H1 (cell line): ENCODE data around the gene FHAD1. TPM values are rescaled to one million over a fixed set of nuclear protein-coding genes. Genes with fewer than 3 reads are reported as not detected.
A peak's percentile ranks its signal among the peaks of the same experiment; 100 is the strongest.

ENCODE experiments used
- CBX5 ChIP-seq: fragments of 300-800, 300-1000 bp; sonication (generic); IDR thresholded peaks from 2 replicates; pipeline ENCODE4 v1.7.1; 2016; ENCODE audit warnings: antibody characterized with exemption, low read length, low read depth
- CHD2 ChIP-seq: IDR thresholded peaks from 2 replicates; pipeline ENCODE4 v1.6.1; 2012; ENCODE audit warnings: low read length, improper control_type of control experiment
- CHD7 ChIP-seq: fragments of 300-600 bp; sonication (generic); IDR thresholded peaks from 2 replicates; pipeline ENCODE4 v1.7.1; 2012; ENCODE audit warnings: low read length, moderate library complexity, mild to moderate bottlenecking, inconsistent platforms; ENCODE audit not compliant: insufficient replicate concordance
- GABPA ChIP-seq: IDR thresholded peaks from 2 replicates; pipeline ENCODE4 v1.6.1; 2011; ENCODE audit warnings: mild to moderate bottlenecking, low read length, moderate library complexity, borderline replicate concordance; ENCODE audit not compliant: insufficient read depth
- JUND ChIP-seq: IDR thresholded peaks from 2 replicates; pipeline ENCODE4 v1.6.1; 2011; ENCODE audit warnings: mild to moderate bottlenecking, improper control_type of control experiment, low read length
- NRF1 ChIP-seq: IDR thresholded peaks from 2 replicates; pipeline ENCODE4 v1.6.1; 2011; ENCODE audit warnings: mild to moderate bottlenecking, low read depth, low read length, improper control_type of control experiment
- POU5F1 ChIP-seq: IDR thresholded peaks from 2 replicates; pipeline ENCODE4 v1.6.1; 2011; ENCODE audit warnings: low read depth, mild to moderate bottlenecking, low read length, moderate library complexity
- RAD21 ChIP-seq, 2 experiments: IDR thresholded peaks in 1 of 2; conservative IDR thresholded peaks in 1 of 2; 2 replicates each; pipeline ENCODE4 v1.6.1; 2011; ENCODE audit warnings: low read depth in 2 of 2, low read length in 2 of 2, improper control_type of control experiment in 1 of 2, inconsistent platforms in 1 of 2, mild to moderate bottlenecking in 1 of 2, moderate library complexity in 1 of 2
- SAP30 ChIP-seq: fragments of 300-600 bp; sonication (generic); IDR thresholded peaks from 2 replicates; pipeline ENCODE4 v1.7.1; 2012; ENCODE audit warnings: low read length, moderate library complexity, mild to moderate bottlenecking, inconsistent platforms; ENCODE audit not compliant: insufficient read depth, insufficient replicate concordance
- SRF ChIP-seq: IDR thresholded peaks from 2 replicates; pipeline ENCODE4 v1.6.1; 2011; ENCODE audit warnings: mild to moderate bottlenecking, low read depth, low read length, moderate library complexity
- polyA plus RNA-seq, 7 experiments: library from polyadenylated mRNA; depleted of rRNA in 3 of 7; stranded (reverse) in 5 of 7; unstranded in 2 of 7; fragments of >200 nt in 5 of 7; fragments of 200-250 nt in 2 of 7; gene quantifications; 1 replicate in 5 of 7; 2 replicates in 1 of 7; 4 replicates in 1 of 7; pipeline versions ENCODE4 v1.2.1 to v1.2.3, GENCODE V29; 2011 to 2013; ENCODE audit warnings: missing spikeins in 2 of 7, mixed read lengths in 2 of 7
- total RNA-seq: library from RNA; stranded (reverse); fragmentation: NEBNext Ultra II Directional; extraction: Animal tissue kit (Norgen Biotek cat#: 25700); gene quantifications from 2 replicates; pipeline ENCODE4 v1.2.1, GENCODE V29; 2021

FHAD1 gene
- total and polyA plus RNA-seq, 2 of the 8 experiments (the other 6 are each of a cell fraction or from before 2014, with no cell fraction given), result 0.39 to 0.69 TPM

- TF ChIP-seq NRF1 (no peak), RAD21 (IDR thresholded peaks at IDR 0.05 in 1 of 2, conservative IDR thresholded peaks at IDR 0.05 in 1 of 2; ENCODE audit: low read depth in 2 of 2, low read length in 2 of 2) (peak; percentile 86 to 87), CHD2 (no peak), POU5F1 (no peak), CHD7 (no peak), SAP30 (no peak), GABPA (no peak), JUND (no peak), SRF (no peak), CBX5 (no peak)
These were observed 57.9 kb downstream of the FHAD1 start (continued) for GRCh38 chr1:15304708-15305467.
